Testis (tissue), 3 donors: ENCODE data around the gene PRDM11. TPM values are rescaled to one million over a fixed set of nuclear protein-coding genes. Genes with fewer than 3 reads are reported as not detected.
A peak's percentile ranks its signal among the peaks of the same experiment; 100 is the strongest.

Experiments
- DNase-seq: peaks from one replicate; pipeline ENCODE4 v3.0.0-alpha.2; 2019
- H3K27ac ChIP-seq, 2 donors: fragments of 200-600 bp; sonication (generic); one replicate each; pipeline ENCODE4 v1.5.1; 2019
- H3K27me3 ChIP-seq: fragments of 200-600 bp; sonication (generic); one replicate; pipeline ENCODE4 v1.5.1; 2019
- H3K36me3 ChIP-seq: fragments of 200-600 bp; sonication (generic); one replicate; pipeline ENCODE4 v1.5.1; 2017; ENCODE audit warnings: low read depth; ENCODE audit errors: missing control alignments
- H3K4me1 ChIP-seq: fragments of 200-600 bp; sonication (generic); one replicate; pipeline ENCODE4 v1.5.1; 2019
- H3K4me3 ChIP-seq, 2 donors: fragments of 200-600 bp; sonication (generic); one replicate each; pipeline ENCODE4 v1.5.1; 2017 to 2019
- H3K9me3 ChIP-seq: fragments of 200-600 bp; sonication (generic); one replicate; pipeline ENCODE4 v1.5.1; 2017
- CTCF ChIP-seq, 3 experiments: fragments of 450-650 bp in 2 of 3; fragments of 200-600 bp in 1 of 3; sonication (generic) in 1 of 3; IDR thresholded peaks; one replicate each; pipeline ENCODE4 v1.5.1; 2016 to 2019; ENCODE audit warnings: antibody characterized with exemption in 3 of 3, mild to moderate bottlenecking in 2 of 3, moderate library complexity in 1 of 3
- POLR2A ChIP-seq: fragments of 450-650 bp; IDR thresholded peaks from one replicate; pipeline ENCODE4 v1.6.1; 2017; ENCODE audit warnings: antibody characterized with exemption, mild to moderate bottlenecking, moderate library complexity
- WGBS, 2 donors: methylation state at CpG; one replicate each; pipeline ENCODE4 v1.1.5; 2018; 5-methylcytosine and 5-hydroxymethylcytosine counted together
- intact Hi-C: fragments of 100-400 bp; cut with DNase I; formaldehyde crosslinking; loops from one replicate; pipeline ENCODE4 v1.15.1; 2023; ENCODE audit warnings: low total_unique reads
- polyA plus RNA-seq: library from polyadenylated mRNA; stranded (reverse); fragments of 350-450 nt; fragmentation: Illumina TruSeq; extraction: RNeasy Lipid Tissue Mini Kit (QIAGEN cat#74804); gene quantifications from one replicate; pipeline ENCODE4 v1.2.3, GENCODE V29; 2014; ENCODE audit warnings: low read depth, low replicate concordance; ENCODE audit not compliant: insufficient read depth
- total RNA-seq, 2 donors: library from RNA; depleted of rRNA; stranded (reverse); fragments of >200 nt; gene quantifications; one replicate each; pipeline ENCODE4 v1.2.3, GENCODE V29; 2016

Gene PRDM11
- total and polyA plus RNA-seq, 3 donors from 2014 or later = 6.4 to 15.9 (median 13.6) TPM

DNA sequence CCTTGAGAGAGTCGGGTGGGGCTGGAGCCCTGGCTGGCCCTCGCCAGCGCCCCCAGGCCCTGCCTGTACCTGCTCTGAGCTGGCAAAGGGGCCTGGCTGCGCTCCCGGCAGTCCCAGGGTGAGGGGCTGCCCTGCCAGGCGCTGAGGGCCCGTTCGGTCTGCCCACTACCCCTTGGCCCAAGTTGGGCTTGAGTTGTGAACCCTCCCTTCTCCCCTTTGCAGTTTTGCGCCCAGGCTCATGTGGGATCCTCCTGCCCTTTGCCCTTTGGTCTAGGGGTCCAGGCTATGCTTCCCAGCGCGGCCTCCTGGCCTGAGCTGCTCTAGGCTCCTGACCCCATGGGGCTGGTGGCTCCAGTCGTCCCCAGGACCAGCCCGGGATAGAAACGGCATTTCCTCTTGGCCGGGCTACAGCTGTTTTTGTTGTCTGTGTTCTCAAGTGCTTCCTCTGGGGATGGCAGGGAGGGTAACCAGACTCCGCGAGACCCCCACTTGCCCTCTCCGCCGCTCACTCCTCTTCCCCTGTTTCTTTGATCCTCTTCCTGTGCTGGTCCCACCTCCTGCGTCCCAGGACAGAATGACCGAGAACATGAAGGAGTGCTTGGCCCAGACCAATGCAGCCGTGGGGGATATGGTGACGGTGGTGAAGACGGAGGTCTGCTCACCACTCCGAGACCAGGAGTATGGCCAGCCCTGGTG is 34.9 kb downstream of the PRDM11 start:
- DNase-seq = no peak
- intact Hi-C loops = loop anchor here (10.0 kb wide), 1 partner anchor 53 kb away; no protein-coding TSS in a partner anchor
- TF ChIP-seq POLR2A (no peak), CTCF (IDR thresholded peaks at IDR 0.05) (no peak)
- WGBS, 2 donors = 37 to 39% methylated on average over 18 to 25 of the region's 25 CpGs
- Histone ChIP-seq H3K4me3 (peak overlapping the region; percentile 51 to 58), H3K9me3 (no peaks in the 10 kb centered on the region), H3K36me3 (no peaks in the 10 kb centered on the region), H3K27me3 (no peaks in the 10 kb centered on the region), H3K27ac (peak overlapping the region; percentile 39 to 60), H3K4me1 (peaks cover 17% of the 10 kb centered on the region)

- TF ChIP-seq CTCF (IDR thresholded peaks at IDR 0.05) = no peak
- TF ChIP-seq POLR2A = no peak
- Histone ChIP-seq H3K4me3 (no peak overlapping the region), H3K27ac (peak overlapping the region in 1 of 2 donors; percentile 60), H3K4me1 (peaks cover 14% of the 10 kb centered on the region), H3K36me3 (no peaks in the 10 kb centered on the region), H3K9me3 (no peaks in the 10 kb centered on the region), H3K27me3 (no peaks in the 10 kb centered on the region)
- DNase-seq = no peak
- WGBS, 2 donors = 83 to 88% methylated on average over 14 of the region's 14 CpGs
- intact Hi-C loops = loop anchor here (10.0 kb wide), 1 partner anchor 53 kb away; no protein-coding TSS in a partner anchor
These were observed 35.6 kb downstream of the PRDM11 start for GRCh38 chr11:45181889-45182550.

DNA sequence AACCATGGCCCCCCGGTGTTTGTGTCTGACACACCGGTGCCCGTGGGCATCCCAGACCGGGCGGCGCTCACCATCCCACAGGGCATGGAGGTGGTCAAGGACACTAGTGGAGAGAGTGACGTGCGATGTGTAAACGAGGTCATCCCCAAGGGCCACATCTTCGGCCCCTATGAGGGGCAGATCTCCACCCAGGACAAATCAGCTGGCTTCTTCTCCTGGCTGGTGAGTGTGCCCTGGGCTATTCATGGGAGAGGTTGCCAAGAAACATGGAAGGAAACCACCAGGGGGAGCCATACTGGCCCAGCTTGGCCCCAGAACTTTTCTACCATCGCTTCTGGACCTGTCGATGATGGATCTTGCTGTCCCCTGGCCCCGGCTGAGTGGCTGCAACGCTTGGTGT is 36.5 kb downstream of the PRDM11 start:
- TF ChIP-seq POLR2A (no peak), CTCF (IDR thresholded peaks at IDR 0.05) (peak in 2 of 3 experiments; percentile 35 to 38)
- no peaks in the 10 kb centered on the region for H3K27me3 ChIP-seq
- H3K4me3 ChIP-seq = no peak overlapping the region
- WGBS, 2 donors = 93 to 96% methylated on average over 6 to 14 of the region's 14 CpGs
- peak; percentile 38 for DNase-seq
- H3K27ac ChIP-seq = no peak overlapping the region
- H3K9me3 ChIP-seq = no peaks in the 10 kb centered on the region
- no peaks in the 10 kb centered on the region for H3K36me3 ChIP-seq
- peaks cover 13% of the 10 kb centered on the region for H3K4me1 ChIP-seq
- intact Hi-C loops = loop anchor here (10.0 kb wide), 1 partner anchor 52 kb away; no protein-coding TSS in a partner anchor

- WGBS, 2 donors = 95 to 100% methylated on average over 2 of the region's 2 CpGs
- intact Hi-C loops = loop anchor here (10.0 kb wide), 1 partner anchor 50 kb away; no protein-coding TSS in a partner anchor
- Histone ChIP-seq H3K4me1 (peaks cover 12% of the 10 kb centered on the region), H3K27me3 (no peaks in the 10 kb centered on the region), H3K9me3 (no peaks in the 10 kb centered on the region), H3K4me3 (no peak overlapping the region), H3K36me3 (no peaks in the 10 kb centered on the region), H3K27ac (no peak overlapping the region)
- no peak for TF ChIP-seq CTCF (IDR thresholded peaks at IDR 0.05)
- TF ChIP-seq POLR2A = no peak
- no peak for DNase-seq
These were observed 38.2 kb downstream of the PRDM11 start for GRCh38 chr11:45184640-45185039.
